Measurements from ENCODE around the gene PKNOX2.

GRCh38 chr11:125464666-125465065 lies 300.1 kb downstream of the PKNOX2 start:
- TF ChIP-seq POLR2A (IDR thresholded peaks at IDR 0.05) (no peak), CTCF (IDR thresholded peaks at IDR 0.05) (no peak)

Data from lower leg skin (tissue), 3 donors.